GM18868 (cell line): ENCODE measurements around the gene MED12L.
"Not testable (repeated sequence)": the region's sequence is repeated elsewhere in the genome, so short reads cannot be mapped to it uniquely, and the experiment has no call there.

ENCODE experiments used
- ATAC-seq: cut with Tn5 transposase; IDR thresholded peaks from one replicate; pipeline ENCODE4 v1.9.1; 2021; ENCODE audit warnings: mild to moderate bottlenecking, moderate library complexity; ENCODE audit not compliant: unreplicated experiment

The MED12L gene

GRCh38 chr3:151206201-151206600 is 120.7 kb downstream of the MED12L start:
- ATAC-seq, result no peak

GRCh38 chr3:151209654-151210053 is 124.2 kb downstream of the MED12L start:
- no peak for ATAC-seq

GRCh38 chr3:151210676-151211381 is 125.4 kb downstream of the MED12L start:
- peak; percentile 93 for ATAC-seq

GRCh38 chr3:151213151-151213550 is 127.7 kb downstream of the MED12L start:
- no peak for ATAC-seq

- no peak for ATAC-seq
Observed at GRCh38 chr3:151213881-151214280, 128.4 kb downstream of the MED12L start.

GRCh38 chr3:151214459-151214858 is 129.0 kb downstream of the MED12L start:
- no peak for ATAC-seq

GRCh38 chr3:151216641-151217607 is 131.5 kb downstream of the MED12L start:
- ATAC-seq, result no peak

- no peak for ATAC-seq
Observed at GRCh38 chr3:151218136-151218535, 132.7 kb downstream of the MED12L start.

GRCh38 chr3:151219056-151219455 is 133.6 kb downstream of the MED12L start:
- ATAC-seq, result peak; percentile 53

- ATAC-seq, result no peak
Observed at GRCh38 chr3:151224268-151224866, 138.9 kb downstream of the MED12L start.

GRCh38 chr3:151225040-151225975 is 139.8 kb downstream of the MED12L start:
- no peak for ATAC-seq

GRCh38 chr3:151226088-151226563 is 140.7 kb downstream of the MED12L start:
- no peak for ATAC-seq

GRCh38 chr3:151226825-151227224 is 141.4 kb downstream of the MED12L start:
- ATAC-seq, result no peak

- peak; percentile 27 for ATAC-seq
Observed at GRCh38 chr3:151227266-151227806, 141.9 kb downstream of the MED12L start.

- ATAC-seq, result peak; percentile 79
Observed at GRCh38 chr3:151227807-151228665, 142.6 kb downstream of the MED12L start.

GRCh38 chr3:151228666-151229040 is 143.2 kb downstream of the MED12L start:
- ATAC-seq, result peak; percentile 29

GRCh38 chr3:151230646-151231045 is 145.2 kb downstream of the MED12L start:
- ATAC-seq, result peak; percentile 65

GRCh38 chr3:151232403-151232802 is 146.9 kb downstream of the MED12L start:
- not testable (repeated sequence) for ATAC-seq

GRCh38 chr3:151232991-151233390 is 147.5 kb downstream of the MED12L start:
- ATAC-seq, result no peak
